Gastrocnemius medialis (tissue), 4 donors: ENCODE results near the gene ASB10.

ENCODE experiments used
- POLR2A ChIP-seq, 2 donors: fragments of 450-650 bp; IDR thresholded peaks; one replicate each; pipeline ENCODE4 v1.6.1; 2017; ENCODE audit warnings: antibody characterized with exemption in 2 of 2, mild to moderate bottlenecking in 2 of 2, moderate library complexity in 2 of 2
- TF ChIP-seq, protein P1 (sequence below), 5 experiments: fragments of 450-650 bp in 3 of 5; fragments of 200-600 bp in 2 of 5; sonication (generic) in 2 of 5; IDR thresholded peaks in 4 of 5; conservative IDR thresholded peaks in 1 of 5; 1 replicate in 4 of 5; 2 replicates in 1 of 5; pipeline ENCODE4 v1.5.1; 2016 to 2019; ENCODE audit warnings: antibody characterized with exemption in 5 of 5, mild to moderate bottlenecking in 3 of 5, moderate library complexity in 3 of 5

DNA sequence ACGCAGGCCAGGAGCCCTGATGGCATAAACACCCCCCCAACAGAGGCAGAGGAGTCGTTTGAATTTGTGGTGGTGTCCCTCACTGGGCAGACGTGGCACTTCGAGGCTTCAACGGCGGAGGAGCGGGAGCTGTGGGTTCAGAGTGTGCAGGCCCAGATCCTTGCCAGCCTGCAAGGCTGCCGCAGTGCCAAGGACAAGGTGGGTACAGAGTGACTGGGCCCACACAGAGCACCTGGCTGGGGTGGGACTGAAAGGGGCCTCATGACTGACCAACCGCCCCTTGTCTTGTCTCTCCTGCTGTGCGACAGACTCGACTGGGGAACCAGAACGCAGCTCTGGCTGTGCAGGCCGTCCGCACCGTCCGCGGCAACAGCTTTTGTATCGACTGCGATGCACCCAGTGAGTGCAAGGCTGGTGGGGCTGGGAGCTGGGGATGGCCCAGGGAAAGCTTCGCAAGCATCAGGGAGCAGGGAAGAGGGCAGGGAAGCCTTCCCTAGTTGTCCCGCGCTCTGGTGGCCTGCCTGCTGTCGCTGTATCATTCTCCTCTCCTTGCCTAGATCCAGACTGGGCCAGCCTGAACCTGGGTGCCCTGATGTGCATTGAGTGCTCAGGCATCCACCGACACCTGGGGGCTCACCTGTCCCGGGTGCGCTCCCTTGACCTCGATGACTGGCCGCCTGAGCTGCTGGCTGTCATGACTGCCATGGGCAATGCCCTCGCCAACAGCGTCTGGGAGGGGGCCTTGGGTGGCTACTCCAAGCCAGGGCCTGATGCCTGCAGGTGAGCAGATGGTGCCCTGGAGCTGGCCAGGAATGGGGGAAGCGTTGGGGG lies 45.0 kb downstream of the ASB10 start:
- TF ChIP-seq, protein P1, sequence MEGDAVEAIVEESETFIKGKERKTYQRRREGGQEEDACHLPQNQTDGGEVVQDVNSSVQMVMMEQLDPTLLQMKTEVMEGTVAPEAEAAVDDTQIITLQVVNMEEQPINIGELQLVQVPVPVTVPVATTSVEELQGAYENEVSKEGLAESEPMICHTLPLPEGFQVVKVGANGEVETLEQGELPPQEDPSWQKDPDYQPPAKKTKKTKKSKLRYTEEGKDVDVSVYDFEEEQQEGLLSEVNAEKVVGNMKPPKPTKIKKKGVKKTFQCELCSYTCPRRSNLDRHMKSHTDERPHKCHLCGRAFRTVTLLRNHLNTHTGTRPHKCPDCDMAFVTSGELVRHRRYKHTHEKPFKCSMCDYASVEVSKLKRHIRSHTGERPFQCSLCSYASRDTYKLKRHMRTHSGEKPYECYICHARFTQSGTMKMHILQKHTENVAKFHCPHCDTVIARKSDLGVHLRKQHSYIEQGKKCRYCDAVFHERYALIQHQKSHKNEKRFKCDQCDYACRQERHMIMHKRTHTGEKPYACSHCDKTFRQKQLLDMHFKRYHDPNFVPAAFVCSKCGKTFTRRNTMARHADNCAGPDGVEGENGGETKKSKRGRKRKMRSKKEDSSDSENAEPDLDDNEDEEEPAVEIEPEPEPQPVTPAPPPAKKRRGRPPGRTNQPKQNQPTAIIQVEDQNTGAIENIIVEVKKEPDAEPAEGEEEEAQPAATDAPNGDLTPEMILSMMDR (IDR thresholded peaks at IDR 0.05 in 4 of 5, conservative IDR thresholded peaks at IDR 0.05 in 1 of 5) = no peak
- TF ChIP-seq POLR2A (IDR thresholded peaks at IDR 0.05) = no peak
